Measurements from ENCODE around the gene RRP15.

Gene RRP15

DNA sequence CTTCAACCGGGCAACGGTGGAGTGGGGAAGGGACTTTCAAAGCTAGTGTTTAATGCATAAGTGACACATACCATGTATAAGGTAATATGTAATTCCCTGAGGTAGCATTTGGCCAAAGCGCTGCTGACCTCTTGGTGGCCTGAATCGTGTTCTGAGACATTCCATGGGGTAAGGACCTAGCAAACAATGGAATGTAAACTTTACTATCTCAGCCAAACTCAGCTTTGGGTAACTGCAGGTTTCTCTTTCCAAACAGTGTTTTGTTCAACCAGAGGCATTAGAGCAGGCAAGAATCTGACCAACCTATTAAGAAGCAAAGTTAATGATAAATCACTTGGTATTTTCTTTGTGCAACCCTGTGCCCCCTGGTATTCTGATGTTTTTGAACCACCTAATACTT is 82.0 kb downstream of the RRP15 start:
- H3K4me3 ChIP-seq (ENCODE audit: low read depth, low read length): no peak overlapping the region
- TF ChIP-seq, protein P1, sequence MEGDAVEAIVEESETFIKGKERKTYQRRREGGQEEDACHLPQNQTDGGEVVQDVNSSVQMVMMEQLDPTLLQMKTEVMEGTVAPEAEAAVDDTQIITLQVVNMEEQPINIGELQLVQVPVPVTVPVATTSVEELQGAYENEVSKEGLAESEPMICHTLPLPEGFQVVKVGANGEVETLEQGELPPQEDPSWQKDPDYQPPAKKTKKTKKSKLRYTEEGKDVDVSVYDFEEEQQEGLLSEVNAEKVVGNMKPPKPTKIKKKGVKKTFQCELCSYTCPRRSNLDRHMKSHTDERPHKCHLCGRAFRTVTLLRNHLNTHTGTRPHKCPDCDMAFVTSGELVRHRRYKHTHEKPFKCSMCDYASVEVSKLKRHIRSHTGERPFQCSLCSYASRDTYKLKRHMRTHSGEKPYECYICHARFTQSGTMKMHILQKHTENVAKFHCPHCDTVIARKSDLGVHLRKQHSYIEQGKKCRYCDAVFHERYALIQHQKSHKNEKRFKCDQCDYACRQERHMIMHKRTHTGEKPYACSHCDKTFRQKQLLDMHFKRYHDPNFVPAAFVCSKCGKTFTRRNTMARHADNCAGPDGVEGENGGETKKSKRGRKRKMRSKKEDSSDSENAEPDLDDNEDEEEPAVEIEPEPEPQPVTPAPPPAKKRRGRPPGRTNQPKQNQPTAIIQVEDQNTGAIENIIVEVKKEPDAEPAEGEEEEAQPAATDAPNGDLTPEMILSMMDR (IDR thresholded peaks at IDR 0.05; ENCODE audit: low read depth, low read length): no peak

DNA sequence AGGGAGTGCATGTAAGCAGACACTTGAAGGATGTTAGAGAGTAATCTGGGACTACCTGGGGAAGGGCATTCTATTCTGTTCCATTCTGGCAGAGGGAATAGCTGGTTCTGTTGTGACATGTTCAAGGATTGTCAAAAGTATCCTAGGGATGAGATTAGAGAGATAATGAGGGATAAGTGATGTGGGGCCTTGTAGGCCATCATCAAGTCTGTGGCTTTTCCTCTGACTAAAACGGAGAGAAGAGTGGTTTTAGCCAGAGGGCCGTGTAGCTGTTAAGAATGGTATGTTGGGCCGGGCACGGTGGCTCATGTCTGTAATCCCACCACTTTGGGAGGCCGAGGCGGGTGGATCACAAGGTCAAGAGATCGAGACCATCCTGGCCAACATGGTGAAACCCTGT is 83.6 kb downstream of the RRP15 start:
- H3K4me3 ChIP-seq (ENCODE audit: low read depth, low read length): no peak overlapping the region
- TF ChIP-seq, protein P1 (IDR thresholded peaks at IDR 0.05; ENCODE audit: low read depth, low read length): no peak

DNA sequence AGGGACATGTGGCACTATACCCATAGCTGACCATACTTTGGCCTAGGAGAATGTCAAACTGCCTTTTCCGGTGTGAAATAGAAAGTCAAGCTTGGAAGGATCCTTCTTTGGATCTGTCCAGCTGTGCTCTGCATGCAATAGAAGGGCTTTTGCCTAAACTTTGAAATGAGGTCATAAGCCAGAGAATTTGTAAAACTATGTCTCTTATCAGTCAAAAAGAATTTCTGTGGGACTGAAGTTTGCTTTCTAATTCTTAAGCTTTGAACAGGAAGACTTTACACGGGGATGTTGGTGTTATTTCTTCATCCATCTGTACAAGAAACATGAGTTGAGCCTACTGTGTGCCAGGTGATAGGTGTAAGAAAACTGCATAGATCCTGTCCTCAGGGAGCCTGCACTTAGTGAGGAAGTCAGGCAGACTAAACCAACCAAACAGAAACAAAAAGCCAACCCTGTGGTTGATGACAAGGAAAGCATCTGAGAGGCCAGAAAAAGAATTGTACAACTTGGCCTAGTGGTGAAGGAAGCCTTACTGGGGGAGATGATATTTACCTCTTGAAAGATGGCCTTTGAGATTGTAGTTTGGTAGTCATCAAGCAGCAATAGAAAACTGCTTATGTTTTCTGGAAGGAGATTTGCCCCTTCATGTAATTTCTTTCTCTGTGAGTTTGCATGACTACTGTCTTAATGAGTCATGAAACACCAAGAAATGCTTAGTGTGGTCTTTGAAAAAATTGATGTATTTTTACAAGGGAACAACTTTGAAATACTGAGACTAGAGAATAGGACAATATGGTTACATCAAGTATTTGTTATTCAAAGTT is 84.8 kb downstream of the RRP15 start:
- no peak overlapping the region for H3K4me3 ChIP-seq (ENCODE audit: low read depth, low read length)
- TF ChIP-seq, protein P1 (IDR thresholded peaks at IDR 0.05; ENCODE audit: low read depth, low read length): no peak

DNA sequence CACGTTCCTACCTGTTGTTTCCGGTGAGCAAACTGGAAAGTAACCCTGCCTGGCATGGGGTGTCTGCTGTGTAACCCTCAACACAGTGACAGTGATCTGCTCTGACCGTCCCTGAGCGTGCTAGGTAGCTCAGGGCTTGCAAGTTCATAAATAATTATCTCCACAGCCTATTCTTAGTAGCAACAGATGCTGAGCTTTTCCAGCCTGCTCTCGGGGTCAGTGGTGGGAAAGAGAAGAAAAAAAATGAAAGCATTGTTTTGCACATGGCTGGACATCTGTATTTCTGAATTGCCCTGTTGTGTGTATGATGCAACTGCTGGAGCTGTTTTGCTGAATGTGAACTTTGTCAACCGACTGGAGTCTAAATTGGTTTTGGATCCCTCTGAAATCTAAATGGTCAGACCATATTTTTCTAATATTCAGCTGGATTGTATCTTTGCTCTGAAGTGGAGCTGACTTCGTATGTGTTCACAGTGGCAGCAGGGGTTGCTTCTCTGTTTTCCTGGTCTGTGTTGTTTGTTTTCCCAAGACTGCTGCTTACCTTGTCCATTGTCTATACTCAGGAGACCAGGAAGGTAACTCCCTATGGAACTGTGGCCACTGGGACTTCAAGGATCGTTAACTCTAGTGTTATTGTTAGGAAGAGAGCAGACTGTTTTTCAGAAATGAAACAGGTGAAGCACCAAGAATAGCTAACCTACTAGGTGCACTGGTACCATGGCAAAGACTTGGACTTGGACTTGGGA is 87.0 kb downstream of the RRP15 start:
- H3K4me3 ChIP-seq (ENCODE audit: low read depth, low read length): no peak overlapping the region
- TF ChIP-seq, protein P1 (IDR thresholded peaks at IDR 0.05; ENCODE audit: low read depth, low read length): no peak

DNA sequence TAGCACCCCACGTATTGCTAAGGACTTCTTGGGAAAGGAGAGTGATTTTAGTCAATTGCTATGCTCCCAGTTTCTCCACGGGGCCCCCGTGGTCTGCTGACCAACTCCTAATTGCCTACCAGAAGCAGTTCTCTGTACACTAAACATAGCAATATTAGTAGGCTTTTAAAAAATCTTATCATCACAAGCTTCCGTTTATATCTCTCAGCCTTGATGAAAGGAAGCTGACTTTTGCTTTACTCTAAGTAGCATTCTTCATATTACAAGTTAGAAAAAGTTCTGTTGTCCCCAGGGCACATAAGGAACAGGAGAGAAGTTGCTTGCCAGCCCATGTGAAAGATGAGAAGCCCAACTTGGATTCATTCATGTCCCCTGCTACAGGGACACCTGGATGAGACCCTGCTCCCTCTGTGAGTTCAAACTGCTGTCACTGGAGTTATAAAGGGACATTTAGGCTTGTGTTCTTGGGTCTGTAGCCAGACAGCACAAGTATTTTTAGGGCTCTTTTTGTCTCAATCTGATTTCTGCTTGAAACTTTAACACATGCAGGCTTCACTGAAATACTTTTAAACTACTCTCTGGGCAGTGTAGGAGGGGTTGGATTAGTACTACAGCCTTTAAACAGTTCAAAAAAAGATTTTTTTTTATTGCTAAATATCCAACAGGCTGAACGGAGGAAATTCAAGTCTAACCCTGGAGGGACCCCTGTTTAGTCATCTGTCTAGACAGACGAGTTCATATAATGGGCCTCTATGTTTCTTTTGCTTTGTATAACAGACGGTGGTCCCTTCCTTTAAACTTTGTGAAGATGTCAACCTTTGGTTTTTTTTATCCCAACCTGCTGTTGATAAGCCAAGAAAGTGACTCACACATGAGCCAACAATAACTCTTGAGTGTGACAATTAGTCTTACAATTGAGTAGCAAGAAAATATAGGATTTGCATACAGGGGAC is 89.6 kb downstream of the RRP15 start:
- TF ChIP-seq, protein P1 (IDR thresholded peaks at IDR 0.05; ENCODE audit: low read depth, low read length): no peak
- no peak overlapping the region for H3K4me3 ChIP-seq (ENCODE audit: low read depth, low read length)

DNA sequence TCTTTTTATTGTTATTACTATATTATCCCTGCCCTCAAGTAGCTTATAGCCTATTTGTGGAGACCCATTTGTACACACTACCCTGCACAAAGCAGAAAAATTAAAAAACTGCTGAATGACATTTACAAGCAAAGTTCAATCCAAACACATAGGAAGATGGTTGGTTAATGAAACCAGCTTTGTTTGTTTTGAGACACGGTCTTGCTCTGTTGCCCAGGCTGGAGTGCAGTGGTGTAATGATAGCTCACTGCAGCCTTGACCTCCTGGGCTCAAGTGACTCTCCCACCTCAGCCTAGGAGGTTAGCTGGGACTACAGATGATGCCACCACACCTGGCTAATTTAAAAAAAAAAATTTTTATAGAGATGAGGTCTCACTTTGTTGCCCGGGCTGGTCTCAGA is 91.6 kb downstream of the RRP15 start:
- TF ChIP-seq, protein P1 (IDR thresholded peaks at IDR 0.05; ENCODE audit: low read depth, low read length): no peak
- 0 out of 2 replicates have a peak overlapping the region, but pooled peaks have one; percentile 11 for H3K4me3 ChIP-seq (ENCODE audit: low read depth, low read length)
